Effector CD8-positive, alpha-beta T cell (primary cell): ENCODE data around the gene PTGIS.

Experiments
- DNase-seq: peaks from one replicate; lab custom pipeline; 2025; lab: John Stamatoyannopoulos, UW

The PTGIS gene

DNA sequence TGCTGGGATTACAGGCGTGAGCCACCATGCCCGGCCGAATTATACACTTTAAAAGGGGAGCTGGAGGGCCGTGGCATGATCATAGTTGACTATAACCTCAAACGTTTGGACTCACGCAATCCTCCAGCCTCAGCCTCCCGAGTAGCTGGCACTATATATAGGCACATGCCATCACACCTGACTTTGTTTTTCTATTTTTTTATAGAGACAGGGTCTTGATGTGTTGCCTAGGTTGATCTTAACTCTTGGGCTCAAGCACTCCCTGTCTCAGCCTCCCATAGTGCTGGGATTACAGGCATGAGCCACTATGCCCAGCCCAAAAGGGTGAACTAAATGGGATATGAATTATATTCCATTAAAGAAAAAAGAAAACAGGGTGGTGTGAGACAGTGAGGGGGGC lies 7.8 kb downstream of the PTGIS start:
- no peak for DNase-seq

DNA sequence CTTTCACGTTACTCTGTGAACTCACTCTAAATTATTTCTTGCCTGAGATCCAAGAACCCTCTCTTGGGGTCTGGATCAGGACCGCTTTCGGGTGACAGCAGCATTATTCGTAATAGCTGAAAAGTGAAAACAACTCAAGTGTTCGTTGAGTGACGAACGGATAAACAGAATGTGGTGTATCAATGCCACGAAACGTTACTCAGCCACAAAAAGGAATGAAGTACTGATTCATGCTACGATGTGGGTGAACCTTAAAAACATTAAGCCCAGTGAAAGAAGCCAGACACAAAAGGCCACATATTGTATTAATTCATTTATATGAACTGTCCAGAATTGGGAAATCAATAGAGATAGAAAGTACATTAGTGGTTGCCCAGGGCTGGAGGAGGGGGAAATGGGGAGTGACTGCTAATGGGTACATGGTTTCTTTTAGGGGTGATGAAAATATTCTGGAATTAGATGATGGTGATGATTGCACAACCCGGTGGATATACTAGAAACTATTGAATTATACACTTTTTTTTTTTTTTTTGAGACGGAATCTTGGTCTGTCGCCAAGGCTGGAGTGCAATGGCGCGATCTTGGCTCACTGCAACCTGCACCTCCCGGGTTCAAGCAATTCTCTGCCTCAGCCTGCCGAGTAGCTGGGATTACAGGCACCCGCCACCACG lies 8.4 kb downstream of the PTGIS start:
- DNase-seq: no peak

GRCh38 chr20:49558826-49559225 lies 9.1 kb downstream of the PTGIS start:
- no peak for DNase-seq

DNA sequence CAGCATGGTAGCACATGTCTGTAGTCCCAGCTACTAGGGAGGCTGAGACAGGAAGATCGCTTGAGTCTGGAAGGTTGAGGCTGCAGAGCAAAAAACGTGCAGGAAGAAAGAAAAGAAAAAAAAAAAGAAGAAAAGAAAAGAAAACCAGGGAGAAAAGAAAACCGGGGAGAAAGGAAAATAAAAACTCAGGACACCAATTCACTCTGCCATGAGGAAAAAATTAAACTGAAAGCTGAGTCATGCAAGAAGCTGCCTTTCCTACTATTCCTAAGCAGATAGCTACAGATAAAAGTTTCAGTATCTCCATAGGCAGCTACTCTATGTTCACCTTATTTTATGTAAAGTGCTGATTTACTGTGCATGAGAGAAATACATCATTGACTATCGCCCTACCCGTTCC lies 10.5 kb downstream of the PTGIS start:
- DNase-seq: no peak

DNA sequence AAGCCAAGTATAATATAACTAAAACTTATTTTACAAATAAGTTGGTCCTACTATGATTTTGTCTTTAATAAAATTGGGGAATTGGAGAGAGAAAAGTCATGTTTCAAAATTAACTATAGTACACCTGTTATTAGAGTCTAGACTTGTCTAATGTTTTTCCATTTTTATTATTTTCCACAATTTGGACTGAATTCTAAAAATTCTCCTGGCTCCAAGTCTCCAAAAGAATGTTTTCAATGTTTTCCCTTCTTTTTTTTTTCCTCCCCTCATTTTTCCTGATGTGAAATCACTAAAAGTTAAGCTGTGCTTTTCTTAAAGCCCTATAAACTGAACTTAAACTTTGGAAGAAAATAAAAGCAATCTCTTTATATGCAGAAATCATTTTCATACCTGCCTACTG lies 11.3 kb downstream of the PTGIS start:
- no peak for DNase-seq

DNA sequence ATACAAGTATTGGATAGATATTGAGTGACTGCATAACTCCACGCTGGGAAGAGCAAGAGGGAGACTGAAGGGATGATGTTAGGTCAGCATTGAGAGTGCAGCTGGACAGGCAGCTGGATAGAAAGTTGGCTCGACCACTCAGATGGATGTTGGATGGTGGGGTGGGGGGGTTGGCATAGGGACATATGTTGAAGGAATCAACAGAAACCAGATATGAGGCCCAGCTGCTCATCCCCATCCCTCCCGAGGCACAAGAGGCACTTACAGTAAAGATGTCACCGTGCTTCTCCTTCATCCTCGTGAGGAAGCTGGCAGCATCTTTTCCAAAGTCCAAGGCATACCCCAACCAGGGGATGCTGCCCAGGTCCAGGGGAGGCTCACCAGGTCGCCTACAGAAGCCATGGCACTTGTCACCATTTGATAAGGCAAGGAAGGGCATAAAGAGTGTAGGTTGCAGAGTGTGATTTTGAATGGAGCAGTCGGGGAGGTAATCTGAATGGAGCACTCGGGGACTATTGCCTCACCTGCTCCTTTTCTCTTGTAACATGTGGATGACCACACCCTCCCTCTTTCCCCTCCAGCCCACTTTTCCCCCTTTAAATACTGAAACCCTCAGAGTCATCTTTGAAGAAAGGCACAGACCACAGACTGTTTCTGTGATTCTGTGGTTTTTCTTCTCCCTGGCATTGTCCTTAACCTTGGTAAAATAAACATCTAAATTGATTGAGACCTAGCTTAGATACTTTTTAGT lies 18.0 kb downstream of the PTGIS start:
- no peak for DNase-seq

- no peak for DNase-seq
Observed at GRCh38 chr20:49548371-49548947, 19.5 kb downstream of the PTGIS start.

DNA sequence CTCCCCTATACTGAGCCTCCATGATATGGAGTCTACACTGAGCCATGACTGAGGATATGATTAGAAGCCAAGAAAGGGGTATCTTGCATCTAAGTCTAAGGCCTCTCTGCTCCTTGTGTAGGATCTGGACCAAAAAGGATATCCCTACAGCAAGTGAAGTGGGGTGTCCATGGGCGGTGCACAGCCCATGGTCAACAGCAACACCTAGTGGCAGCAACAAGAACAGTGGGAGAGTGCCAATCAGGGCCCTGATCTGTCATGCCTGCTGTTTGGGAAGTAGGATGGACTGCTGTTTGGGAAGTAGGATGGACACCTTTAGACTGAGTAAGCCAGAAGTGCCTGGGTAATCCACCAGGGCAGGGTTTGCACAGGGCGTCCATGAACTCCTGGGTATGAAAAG lies 22.4 kb downstream of the PTGIS start:
- DNase-seq: no peak

DNA sequence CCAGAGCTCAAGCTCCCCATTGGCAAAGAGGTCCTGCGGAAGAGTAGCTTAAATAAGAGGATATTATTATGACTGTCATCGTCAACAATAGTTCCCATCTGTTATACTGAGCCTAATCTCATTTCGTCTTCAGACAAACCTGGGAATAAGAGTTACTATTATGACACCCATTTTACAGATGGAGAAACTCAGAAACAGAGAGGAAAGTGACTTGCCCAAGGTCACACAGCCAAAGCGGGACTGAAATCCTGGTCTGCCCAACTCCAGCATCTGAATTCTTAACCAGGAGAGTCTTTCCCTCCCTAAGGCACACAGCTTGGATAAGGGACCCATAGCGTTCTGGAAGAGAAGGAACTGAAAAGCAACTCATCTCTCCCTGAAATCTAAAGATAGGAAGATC lies 23.4 kb downstream of the PTGIS start:
- DNase-seq: no peak

- DNase-seq: no peak
Observed at GRCh38 chr20:49543858-49544437, 24.0 kb downstream of the PTGIS start.

DNA sequence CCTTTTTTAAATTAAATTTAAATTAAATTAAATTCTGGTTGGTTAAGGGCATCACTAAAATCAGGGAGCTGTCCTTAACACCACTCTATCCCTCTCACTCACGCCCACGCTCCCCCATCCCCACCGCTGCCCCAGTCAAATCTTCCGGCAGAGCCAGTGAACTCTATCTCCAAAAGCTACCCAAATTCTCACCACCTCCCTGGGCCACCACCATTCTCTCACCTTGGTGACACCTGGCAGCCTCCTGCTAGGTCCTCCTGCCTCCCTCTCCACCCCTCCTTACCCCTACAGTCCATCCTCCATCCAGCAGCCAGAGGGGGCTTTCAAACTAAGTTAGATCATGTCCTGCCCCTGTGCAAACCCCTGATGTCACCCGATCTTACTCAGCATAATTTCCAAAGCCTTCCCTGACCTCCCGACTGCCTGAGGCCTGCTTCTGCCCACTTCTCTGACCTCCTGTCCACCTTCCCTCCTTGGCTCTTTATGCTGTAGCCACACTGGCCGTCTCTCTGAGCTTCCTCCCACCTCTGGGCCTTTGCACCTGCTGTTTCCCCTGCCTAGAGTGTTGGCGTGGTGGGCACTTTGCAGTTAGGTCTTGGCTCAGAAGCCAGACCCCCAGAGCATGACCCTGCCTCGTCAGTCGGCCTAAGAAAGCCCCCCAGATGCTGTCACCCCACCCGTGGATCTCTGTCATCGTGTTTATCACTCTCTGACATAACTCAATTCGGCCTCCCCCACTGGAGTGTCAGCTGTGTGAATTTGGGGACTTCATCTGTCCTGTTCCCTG lies 24.7 kb downstream of the PTGIS start:
- DNase-seq: no peak

DNA sequence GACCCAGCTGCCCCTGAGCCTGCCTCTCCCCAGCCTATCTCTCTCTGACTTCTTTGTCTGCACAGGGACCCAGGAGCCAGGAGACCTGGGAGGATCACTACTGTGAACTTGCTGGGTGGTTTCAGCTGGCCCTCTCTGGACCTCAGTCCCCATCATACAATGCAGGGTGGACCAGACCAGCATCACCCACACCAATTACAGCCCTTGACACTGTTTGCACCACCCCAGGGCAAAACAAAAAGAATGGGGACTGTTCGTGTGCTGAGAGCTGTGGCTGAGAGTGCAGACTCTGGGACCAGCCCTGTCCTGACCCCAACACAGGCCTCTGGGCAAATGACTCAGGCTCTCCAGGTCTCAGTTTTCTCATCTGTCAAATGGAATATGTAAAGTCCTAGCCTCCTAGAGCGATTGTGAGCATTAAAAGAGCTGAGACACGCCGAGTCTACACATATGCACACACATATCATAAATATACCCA lies 25.4 kb downstream of the PTGIS start:
- DNase-seq: no peak

- peak; percentile 13 for DNase-seq
Observed at GRCh38 chr20:49541733-49542513, 26.0 kb downstream of the PTGIS start.

GRCh38 chr20:49540687-49541435 lies 27.1 kb downstream of the PTGIS start:
- no peak for DNase-seq

GRCh38 chr20:49540232-49540620 lies 27.7 kb downstream of the PTGIS start:
- no peak for DNase-seq

DNA sequence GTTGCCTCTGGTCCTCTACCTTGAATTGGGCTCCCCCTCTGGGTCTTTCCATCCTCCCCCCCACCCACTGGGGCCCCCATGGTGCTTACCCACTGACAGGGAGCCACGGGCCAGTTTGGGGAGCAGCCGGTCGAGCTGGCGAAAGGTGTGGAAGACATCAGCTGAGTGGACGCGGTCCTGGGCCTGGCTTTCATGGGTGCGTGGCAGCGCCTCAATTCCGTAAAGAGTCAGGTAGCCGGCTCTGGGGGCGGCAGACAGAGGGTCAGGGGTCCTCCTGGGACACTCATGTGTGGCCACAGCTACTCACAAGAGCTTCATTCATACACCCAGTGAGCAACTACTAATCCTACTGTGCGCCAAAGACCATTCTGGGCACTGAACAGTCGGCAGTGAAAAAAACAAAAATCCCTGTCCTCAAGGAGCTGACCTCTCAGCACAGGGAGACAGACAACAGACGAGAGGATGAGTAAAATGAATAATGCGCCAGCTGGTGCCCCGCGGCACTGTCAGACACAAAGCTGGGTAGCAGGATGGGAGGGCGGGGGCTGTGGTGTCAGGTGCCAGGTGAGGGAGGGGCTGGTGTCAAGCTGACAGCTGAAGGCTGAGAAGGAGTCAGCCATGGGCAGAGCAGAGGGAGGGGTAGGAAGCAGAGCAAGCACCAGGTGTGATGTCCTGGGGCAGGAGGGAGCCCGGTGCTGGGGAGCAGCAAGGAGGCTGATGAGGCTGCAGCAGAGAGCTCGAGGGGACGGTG lies 28.3 kb downstream of the PTGIS start:
- no peak for DNase-seq

GRCh38 chr20:49538950-49539349 lies 29.0 kb downstream of the PTGIS start:
- no peak for DNase-seq

DNA sequence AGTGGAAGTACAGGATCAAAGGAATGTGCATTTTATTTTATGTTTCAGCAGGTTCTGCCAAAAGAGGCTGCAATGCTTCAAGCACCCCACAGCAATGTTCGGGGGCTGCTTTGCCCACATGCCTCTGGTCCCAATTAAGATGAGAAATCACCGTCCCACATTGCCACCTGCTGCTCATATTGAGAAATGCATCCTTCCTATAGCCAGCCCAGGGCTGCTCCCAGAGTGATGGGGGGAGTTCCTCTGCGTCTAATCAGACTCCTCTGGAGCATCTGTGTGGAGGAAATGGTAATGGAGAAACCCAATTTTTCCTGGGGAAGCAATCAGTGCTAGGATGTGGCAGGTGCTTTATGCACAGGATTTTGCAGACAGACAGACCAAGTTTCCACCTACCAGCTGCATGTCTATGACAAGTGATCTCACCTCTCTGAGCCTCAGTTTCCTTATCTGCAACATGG lies 33.7 kb downstream of the PTGIS start:
- peak; percentile 24 for DNase-seq

GRCh38 chr20:49532285-49532946 lies 35.5 kb downstream of the PTGIS start:
- no peak for DNase-seq
